ENCODE measurements around the gene NPIPB2.

GRCh38 chr16:11972128-11972527, 30.3 kb upstream of the NPIPB2 start:
- no peak for TF ChIP-seq CTCF (IDR thresholded peaks at IDR 0.05; ENCODE audit: low read length)
- no peak for TF ChIP-seq EZH2 (optimal IDR thresholded peaks at IDR 0.05; ENCODE audit: low read depth, low read length)
- TF ChIP-seq EZH2phosphoT487 (IDR thresholded peaks at IDR 0.05; ENCODE audit: low read length), result no peak
